Frontal cortex (tissue), 4 donors: Measurements from ENCODE around the gene LTA. TPM values are rescaled to one million over a fixed set of nuclear protein-coding genes. Genes with fewer than 3 reads are reported as not detected.
"Not testable (repeated sequence)": the region's sequence is repeated elsewhere in the genome, so short reads cannot be mapped to it uniquely, and the experiment has no call there.

Experiments used
- DNase-seq, 2 donors: peaks; one replicate each; pipeline ENCODE4 v3.0.0; 2012; ENCODE audit warnings: low spot score in 2 of 2
- FAIRE-seq: peaks from 2 replicates; lab custom pipeline; 2012; peaks lifted over from hg19 to GRCh38; lab: Jason Lieb, UNC
- total RNA-seq: library from RNA; depleted of rRNA; stranded (reverse); fragments of >200 nt; gene quantifications from one replicate; pipeline ENCODE4 v1.2.3, GENCODE V29; 2014
- donor health status: control.
- donor health status: control.
- donor health status: control.

Gene LTA
- total RNA-seq, 1 donor from 2014 or later: not detected

DNA sequence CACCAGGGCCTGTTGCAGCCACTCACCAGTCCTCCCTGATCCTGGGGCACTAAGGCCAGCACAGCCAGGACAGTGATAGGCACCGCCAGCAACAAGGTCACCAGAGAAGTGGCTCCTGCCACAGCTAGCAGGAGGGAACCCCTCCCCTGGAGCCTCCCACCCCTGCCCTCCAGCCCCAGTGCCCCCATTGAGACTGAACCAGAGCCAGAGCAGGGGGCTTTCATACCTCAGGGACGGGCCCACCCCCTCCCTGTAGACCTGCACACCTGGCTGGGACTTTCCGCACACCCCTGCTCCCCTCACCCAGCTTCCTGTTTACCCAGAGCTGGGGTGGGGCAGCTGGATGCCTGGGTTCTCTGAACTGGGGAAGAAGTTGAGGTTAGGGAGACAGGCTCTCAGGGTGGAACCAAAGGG, 10.1 kb downstream of the LTA start, which contains the start of gene LTB:
TSS of gene LTB (minus strand) at position 195 of the 414 bp plus-strand sequence. CDS start at position 188, 7 bp downstream.
- FAIRE-seq (no peak), DNase-seq (no peak)

DNA sequence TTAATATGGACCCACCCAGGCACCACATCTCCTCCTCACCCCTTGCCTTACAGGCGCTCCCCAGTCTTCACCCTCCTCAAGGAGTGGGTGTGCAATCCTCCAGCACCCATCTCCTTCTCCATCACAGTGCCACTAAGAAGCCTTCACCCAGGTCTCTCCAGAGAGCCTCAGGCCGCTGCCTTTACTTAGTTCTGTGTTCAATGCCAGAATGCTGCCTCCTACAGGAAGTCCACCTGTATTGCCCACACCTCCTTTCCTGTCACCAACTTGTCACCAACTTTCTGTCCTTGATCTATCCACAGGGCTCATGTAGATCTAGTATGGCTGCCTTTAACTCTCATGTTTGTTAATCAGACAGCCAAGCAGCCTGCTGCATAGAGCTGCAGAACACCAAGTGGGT, 13.4 kb downstream of the LTA start:
- no peak for FAIRE-seq
- DNase-seq: no peak

DNA sequence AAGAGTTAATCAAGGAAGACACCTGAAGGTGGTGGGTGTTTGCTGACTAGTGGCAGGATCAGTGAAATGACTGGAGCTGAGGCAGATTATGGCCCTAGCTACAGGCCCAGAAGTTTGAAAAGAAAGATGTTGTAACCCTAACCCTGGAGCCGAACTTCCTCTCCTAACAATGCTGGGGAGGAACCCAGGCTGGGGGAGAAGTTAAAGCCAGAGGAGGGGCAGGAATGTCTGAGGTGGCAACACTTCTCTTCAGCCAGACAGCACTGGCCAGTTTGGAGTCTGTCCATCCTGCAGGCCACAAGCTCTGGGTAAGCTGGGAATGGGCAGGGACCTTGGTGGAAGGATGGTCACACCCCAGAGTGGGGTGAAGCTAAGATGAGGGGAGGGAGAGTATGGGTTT, 13.9 kb downstream of the LTA start, which contains the start of gene LST1:
TSS of gene LST1 (plus strand) at position 270 of the 400 bp plus-strand sequence. CDS start 1,023 bp downstream, outside the sequence.
- DNase-seq (no peak), FAIRE-seq (no peak)

DNA sequence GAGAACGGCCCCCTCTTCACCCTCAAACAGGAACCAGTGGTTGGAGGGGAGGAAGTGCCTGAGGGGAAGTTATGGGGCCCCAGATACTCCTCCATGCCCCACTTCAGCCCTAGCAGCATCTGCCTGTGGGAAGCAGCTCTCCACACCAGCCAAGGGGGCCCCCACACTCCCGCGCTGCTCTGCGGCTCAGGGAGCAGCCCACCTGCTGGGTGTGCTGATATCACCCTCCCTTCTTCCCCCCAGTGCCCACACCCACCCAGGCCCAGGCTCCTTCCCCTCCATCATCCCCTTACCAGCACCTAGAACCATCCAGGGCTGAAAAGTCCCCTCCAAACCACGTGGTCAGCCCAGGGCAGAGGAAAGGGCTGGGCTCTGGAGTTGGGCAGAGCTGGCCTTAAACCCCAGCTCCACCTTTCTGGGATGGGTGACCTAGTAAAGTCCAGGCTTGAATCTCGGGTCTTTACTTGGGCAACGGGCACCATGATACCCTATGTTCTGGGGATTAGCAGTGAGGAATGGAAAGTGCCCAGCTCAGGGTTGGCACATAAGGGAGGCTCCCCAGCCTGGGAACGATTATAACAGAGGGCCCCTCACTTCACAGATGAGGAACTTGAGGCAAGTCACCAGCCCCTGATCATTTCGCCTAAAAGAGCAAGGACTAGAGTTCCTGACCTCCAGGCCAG, 14.7 kb downstream of the LTA start:
- peak in 1 of 2 donors; percentile 8 for DNase-seq

GRCh38 chr6:31587791-31588777, 16.0 kb downstream of the LTA start:
- FAIRE-seq: no peak

More for the DNA sequence above, 14.7 kb downstream of the LTA start:
- FAIRE-seq: no peak

GRCh38 chr6:31588871-31589650, 17.0 kb downstream of the LTA start:
- no peak for FAIRE-seq

More at GRCh38 chr6:31587791-31588777, 16.0 kb downstream of the LTA start:
- no peak for DNase-seq

DNA sequence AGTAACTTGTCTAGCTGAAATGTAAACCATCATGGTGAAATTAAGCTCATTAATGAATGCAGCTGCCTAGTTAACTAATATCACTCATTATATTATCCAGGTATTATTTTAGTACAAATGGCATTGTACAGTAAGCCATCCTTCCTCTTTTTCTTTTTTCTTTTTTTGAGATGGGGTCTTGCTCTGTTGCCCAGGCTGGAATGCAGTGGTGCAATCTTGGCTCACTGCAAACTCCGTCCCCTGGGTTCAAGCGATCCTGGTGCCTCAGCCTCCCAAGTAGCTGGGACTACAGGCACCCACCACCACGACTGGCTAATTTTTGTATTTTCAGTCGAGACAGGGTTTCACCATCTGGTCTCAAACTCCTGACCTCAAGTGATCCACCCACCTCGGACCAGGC, 18.6 kb downstream of the LTA start:
- DNase-seq, FAIRE-seq: not testable (repeated sequence)

More at GRCh38 chr6:31588871-31589650, 17.0 kb downstream of the LTA start:
- DNase-seq: no peak

DNA sequence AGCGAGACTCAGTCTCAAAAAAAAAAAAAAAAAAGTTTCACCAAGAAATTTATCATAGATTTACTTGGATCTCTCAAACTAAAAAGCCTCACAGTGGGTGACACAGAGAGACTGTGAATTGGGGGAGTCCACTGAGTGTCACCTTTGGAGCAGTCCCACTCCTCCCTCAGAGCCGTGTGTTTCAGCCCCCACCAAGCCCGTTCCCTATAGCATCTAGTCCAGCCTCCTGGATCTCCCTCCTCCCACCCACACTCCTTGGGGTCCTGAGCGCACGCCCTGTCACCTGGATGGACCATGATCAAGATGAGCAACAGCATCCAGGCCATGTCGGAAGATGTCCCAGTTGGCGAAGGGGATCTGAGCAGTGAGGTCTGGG, 20.3 kb downstream of the LTA start:
- DNase-seq (no peak), FAIRE-seq (no peak)

- FAIRE-seq (no peak), DNase-seq (no peak)
Observed at GRCh38 chr6:31597006-31597405, 24.9 kb downstream of the LTA start.

DNA sequence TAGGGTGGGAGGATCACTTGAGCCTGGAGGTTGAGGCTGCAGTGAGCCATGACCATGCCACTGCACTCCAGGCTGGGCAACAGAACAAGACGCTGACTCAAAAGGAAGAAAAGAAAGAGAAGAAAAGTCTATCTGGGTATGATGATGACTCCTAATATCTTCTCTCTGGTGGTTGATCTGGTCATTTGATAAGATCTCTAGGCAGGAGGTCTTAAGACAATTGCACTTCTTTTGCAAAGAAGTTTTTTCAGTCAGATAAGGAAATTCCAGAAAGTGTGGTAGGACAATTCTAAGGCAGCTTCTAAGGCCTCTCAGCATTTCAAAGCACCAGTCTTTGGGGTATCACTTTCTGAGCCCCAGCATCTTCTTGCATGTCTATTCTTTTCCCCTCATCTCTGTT, 35.2 kb downstream of the LTA start:
- FAIRE-seq (no peak), DNase-seq (no peak)

- DNase-seq: no peak
- FAIRE-seq: no peak
Observed at GRCh38 chr6:31609519-31610406, 37.7 kb downstream of the LTA start.

GRCh38 chr6:31610968-31611367, 38.9 kb downstream of the LTA start:
- DNase-seq (no peak), FAIRE-seq (no peak)

DNA sequence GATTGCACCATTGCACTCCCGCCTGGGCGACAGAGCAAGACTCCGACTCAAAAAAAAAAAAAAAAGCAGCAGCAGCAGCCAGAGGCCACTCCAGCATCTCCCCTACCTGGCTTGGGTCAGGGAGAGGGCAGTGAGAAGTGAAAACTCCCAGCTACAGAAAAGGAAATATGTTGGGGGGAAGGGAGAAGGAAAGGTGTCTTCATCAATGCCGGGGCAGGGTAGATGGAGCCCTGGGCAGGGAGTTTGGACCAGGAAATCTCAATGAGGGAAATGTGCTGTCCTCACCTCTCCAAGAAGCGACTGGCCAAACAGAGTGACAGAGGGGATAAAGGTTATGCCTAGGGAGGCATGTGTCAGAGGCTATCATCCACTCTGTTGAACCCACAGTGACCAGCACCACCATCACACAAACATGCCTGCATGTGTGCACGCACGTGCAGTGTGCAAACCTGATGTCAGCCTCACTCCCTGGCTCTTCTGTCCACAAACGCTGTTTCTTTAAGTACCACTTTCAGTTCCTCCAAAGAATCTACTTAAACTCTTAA, 42.1 kb downstream of the LTA start:
- no peak for DNase-seq
- no peak for FAIRE-seq

GRCh38 chr6:31614684-31615578, 42.8 kb downstream of the LTA start, which contains the start of gene AIF1:
Gene AIF1 (plus strand): TSS chr6:31615234. CDS start chr6:31615330, 96 bp downstream.
- DNase-seq: no peak

GRCh38 chr6:31615748-31616147, 43.7 kb downstream of the LTA start:
- no peak for DNase-seq
- FAIRE-seq: no peak

More at GRCh38 chr6:31614684-31615578, 42.8 kb downstream of the LTA start, which contains the start of gene AIF1:
- FAIRE-seq: no peak

- no peak for FAIRE-seq
- no peak for DNase-seq
Observed at GRCh38 chr6:31617010-31617409, 44.9 kb downstream of the LTA start.

DNA sequence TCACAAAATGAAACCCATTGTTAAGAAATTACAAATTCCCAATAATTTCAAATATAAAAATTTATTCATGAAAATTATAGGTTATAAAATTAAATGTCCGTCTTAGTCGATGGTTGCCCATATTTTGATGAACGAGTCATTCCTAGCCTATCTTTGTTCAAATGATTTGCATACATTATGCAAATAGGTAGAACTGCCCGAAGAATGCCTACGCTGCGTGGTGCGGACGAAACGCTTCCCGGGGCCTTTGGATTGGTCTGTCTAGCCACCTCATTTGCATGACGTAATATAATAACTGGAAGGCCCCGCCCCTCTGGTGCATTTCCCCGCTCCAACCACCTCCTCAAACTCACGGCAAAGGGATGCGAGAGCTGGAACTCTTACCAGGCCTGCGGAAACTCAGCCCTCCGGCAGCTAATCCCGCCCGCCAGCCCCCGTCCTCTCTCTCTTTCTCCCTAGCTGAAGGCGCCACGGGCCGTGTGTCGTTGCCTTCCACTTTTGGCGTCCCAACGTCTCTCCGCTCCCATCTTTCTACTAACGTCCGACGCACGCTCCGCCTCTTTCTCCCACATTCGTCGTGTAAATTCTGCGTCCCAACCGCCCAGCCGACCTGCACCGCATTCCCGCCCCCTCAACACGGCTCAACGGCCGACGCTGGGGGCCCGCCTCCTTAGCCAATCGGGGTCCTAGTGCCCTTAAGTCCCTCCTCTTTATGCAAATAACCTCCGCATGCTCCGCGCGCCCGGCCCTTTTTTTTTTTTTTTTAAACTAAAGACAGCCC, 47.9 kb downstream of the LTA start:
- FAIRE-seq (peak; percentile 48), DNase-seq (peak; percentile 79 to 91)
